KOPT-K1 (cell line): Measurements from ENCODE around the gene NDUFS5.
"Not testable (repeated sequence)": the region's sequence is repeated elsewhere in the genome, so short reads cannot be mapped to it uniquely, and the experiment has no call there.

Source experiments
- H3K27ac ChIP-seq: fragments of 200-600 bp; sonication (generic); 2 replicates; pipeline ENCODE4 v1.5.1; 2016; ENCODE audit warnings: antibody characterized with exemption, mild to moderate bottlenecking, low read depth, low read length; ENCODE audit not compliant: poor library complexity, severe bottlenecking
- H3K36me3 ChIP-seq: fragments of 200-600 bp; sonication (generic); 2 replicates; pipeline ENCODE4 v1.5.1; 2017; ENCODE audit warnings: antibody characterized with exemption, mild to moderate bottlenecking, low read length, moderate library complexity; ENCODE audit not compliant: insufficient read depth
- H3K9me3 ChIP-seq: fragments of 200-600 bp; sonication (generic); 2 replicates; pipeline ENCODE4 v1.5.1; 2017; ENCODE audit warnings: antibody characterized with exemption, low read length, mild to moderate bottlenecking; ENCODE audit not compliant: insufficient read depth, poor library complexity, severe bottlenecking

NDUFS5 gene

DNA sequence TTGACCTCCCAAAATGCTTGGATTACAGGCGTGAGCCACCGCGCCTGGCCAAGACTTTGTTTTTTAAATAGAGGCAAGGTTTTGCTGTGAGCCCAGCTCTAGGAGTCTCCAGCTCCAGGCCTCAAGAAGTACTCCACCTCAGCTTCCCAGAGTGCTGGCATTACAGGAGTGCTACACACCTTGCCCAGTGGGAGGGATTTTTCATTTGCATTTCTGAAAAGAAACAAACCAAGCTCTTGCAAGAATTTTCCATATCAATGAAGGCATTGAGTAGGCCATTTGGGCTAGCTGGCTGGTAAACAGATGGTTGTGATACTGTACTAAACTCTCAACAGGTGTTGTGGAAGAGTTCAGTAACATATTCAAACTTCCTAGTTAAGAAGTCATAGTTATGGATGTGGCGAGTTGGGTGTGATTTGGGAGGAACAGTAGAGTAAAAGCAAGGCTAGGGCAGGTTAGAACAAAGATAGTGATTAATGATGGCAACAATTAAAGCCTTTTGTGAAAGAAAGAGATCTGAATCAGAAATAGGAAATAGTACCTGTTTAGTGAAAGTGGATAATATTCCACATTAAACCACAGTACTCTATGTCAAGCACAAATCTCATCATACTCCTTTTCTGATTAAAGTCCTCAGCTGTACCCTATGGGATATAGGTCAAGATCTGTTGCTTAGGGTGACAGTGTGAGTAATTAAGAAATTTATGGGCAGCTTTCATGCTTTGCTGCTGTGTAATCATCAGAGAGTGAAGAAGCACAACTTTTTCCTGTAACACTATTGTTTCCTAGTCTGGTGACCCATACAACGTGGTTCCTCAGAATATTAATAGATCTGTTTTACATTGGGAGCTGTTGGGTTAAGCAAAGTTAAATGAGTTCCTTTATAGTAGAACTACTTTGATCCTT lies 24.4 kb upstream of the NDUFS5 start:
- Histone ChIP-seq H3K36me3 (peaks cover 96% of the 10 kb centered on the region), H3K27ac (no peak overlapping the region), H3K9me3 (no peaks in the 10 kb centered on the region)

- Histone ChIP-seq H3K36me3 (peaks cover 100% of the 10 kb centered on the region), H3K9me3 (no peaks in the 10 kb centered on the region), H3K27ac (no peak overlapping the region)
Measured at GRCh38 chr1:39003281-39003680, 22.9 kb upstream of the NDUFS5 start.

DNA sequence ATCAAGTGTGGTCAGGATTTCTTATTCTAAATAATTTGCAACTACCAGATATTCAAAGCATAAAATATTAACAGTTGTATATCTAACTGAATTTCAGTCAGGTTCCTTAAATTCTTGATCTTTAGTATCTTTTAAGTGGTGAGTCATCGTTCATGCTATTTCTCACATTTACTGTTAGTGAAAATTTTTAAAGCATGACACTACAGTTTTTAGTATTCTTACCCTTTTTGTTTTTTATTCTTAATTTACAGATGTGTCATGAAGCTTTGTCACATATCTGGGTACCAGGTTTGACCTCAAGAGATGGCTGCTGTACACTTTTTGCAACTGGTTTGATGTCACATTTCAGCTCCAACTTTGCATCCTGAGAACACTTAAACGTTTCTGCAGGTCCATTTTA lies 22.4 kb upstream of the NDUFS5 start:
- H3K36me3 ChIP-seq = peaks cover 100% of the 10 kb centered on the region
- no peaks in the 10 kb centered on the region for H3K9me3 ChIP-seq
- H3K27ac ChIP-seq = no peak overlapping the region

DNA sequence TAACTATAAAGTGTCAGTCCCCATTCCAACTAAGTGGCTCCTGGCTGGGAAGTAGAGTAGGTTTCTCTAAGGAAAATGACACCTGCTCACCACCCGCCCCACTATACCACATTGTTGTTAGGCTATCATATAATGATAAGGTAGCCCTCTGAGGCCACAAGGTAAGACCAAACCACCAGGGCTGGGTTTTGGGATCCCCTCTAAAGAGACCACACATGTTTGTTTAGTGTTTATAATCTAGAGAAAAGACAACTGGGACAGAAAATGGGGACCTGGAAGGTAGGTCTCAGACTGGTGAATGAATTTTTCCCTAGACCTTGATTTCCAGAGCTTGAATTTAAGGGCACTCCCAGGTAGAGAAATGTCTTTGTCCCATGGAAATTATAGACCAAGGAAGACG lies 19.9 kb upstream of the NDUFS5 start:
- H3K36me3 ChIP-seq = peaks cover 93% of the 10 kb centered on the region
- H3K9me3 ChIP-seq = no peaks in the 10 kb centered on the region
- H3K27ac ChIP-seq = no peak overlapping the region

- H3K36me3 ChIP-seq = peaks cover 86% of the 10 kb centered on the region
- H3K9me3 ChIP-seq = no peaks in the 10 kb centered on the region
- H3K27ac ChIP-seq = no peak overlapping the region
Measured at GRCh38 chr1:39006726-39007645, 19.2 kb upstream of the NDUFS5 start.

DNA sequence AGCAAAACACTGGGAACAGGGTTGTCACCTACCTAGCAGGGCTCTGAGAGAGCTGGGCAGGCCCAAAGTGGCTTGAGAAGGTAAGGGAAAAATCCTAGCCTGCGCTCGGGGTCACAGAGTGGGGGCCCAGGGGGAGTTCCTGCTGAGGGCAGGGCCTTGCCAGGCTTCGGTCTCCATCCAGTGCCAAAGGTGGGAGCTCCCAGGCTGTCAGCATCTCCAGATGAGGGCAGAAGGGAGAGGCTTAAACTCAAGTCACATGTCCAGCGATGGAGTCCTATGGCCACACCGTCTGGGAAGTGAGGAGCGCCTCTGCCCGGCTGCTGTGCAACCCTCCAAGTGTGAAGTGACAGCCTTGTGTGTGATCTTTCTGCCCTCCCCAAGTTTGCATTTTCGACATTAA lies 11.2 kb upstream of the NDUFS5 start:
- not testable (repeated sequence) for H3K36me3 ChIP-seq, H3K9me3 ChIP-seq, H3K27ac ChIP-seq

DNA sequence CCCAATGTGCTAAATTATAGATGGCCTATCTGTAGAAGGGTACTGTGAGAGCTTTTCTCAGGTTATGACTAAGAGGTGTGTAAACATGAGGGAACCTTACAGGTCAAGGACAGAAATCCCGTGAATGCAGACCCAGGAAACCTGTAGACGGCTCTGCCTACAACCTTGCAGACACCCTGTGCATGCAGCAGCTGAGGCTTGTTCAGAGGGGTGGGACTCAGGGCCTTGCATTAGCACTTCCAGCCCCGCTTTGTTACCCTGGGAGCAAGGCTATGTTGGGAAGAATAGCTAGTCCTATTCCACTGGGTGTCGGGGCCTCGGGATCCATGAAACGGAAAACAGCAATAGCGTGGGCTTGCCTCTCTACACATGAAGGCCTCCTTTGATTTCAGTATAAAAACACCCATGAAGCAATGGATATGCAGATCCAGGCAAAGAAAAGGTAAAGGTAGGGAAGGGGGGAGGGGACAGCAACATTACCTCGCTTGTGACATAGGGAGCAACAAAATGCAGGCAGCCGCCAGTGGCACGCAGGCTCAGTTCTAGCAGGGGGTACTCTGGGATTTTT lies 9.5 kb upstream of the NDUFS5 start:
- Histone ChIP-seq H3K27ac (no peak overlapping the region), H3K9me3 (no peaks in the 10 kb centered on the region), H3K36me3 (no peaks in the 10 kb centered on the region)

- Histone ChIP-seq H3K27ac (no peak overlapping the region), H3K9me3 (no peaks in the 10 kb centered on the region), H3K36me3 (no peaks in the 10 kb centered on the region)
Measured at GRCh38 chr1:39017266-39017665, 8.9 kb upstream of the NDUFS5 start.

- not testable (repeated sequence) for H3K9me3 ChIP-seq, H3K27ac ChIP-seq, H3K36me3 ChIP-seq
Measured at GRCh38 chr1:39020494-39020893, 5.7 kb upstream of the NDUFS5 start.

GRCh38 chr1:39021426-39021825 lies 4.7 kb upstream of the NDUFS5 start:
- H3K36me3 ChIP-seq = no peaks in the 10 kb centered on the region
- no peaks in the 10 kb centered on the region for H3K9me3 ChIP-seq
- no peak overlapping the region for H3K27ac ChIP-seq

- Histone ChIP-seq H3K36me3 (no peaks in the 10 kb centered on the region), H3K27ac (no peak overlapping the region), H3K9me3 (no peaks in the 10 kb centered on the region)
Measured at GRCh38 chr1:39023140-39023539, 3.0 kb upstream of the NDUFS5 start.

GRCh38 chr1:39026866-39027507 lies 837 bp downstream of the NDUFS5 start:
- Histone ChIP-seq H3K27ac (peak overlapping the region; percentile 62), H3K9me3 (no peaks in the 10 kb centered on the region), H3K36me3 (peaks cover 35% of the 10 kb centered on the region)

GRCh38 chr1:39034114-39034654 lies 8.0 kb downstream of the NDUFS5 start:
- Histone ChIP-seq H3K27ac (peak overlapping the region; percentile 58), H3K9me3 (no peaks in the 10 kb centered on the region), H3K36me3 (peaks cover 84% of the 10 kb centered on the region)

GRCh38 chr1:39036678-39037077 lies 10.5 kb downstream of the NDUFS5 start:
- Histone ChIP-seq H3K36me3 (peaks cover 65% of the 10 kb centered on the region), H3K27ac (no peak overlapping the region), H3K9me3 (no peaks in the 10 kb centered on the region)
